ENCODE measurements around the gene SAMD8.
"Not testable (repeated sequence)": the region's sequence is repeated elsewhere in the genome, so short reads cannot be mapped to it uniquely, and the experiment has no call there.

SAMD8 gene

DNA sequence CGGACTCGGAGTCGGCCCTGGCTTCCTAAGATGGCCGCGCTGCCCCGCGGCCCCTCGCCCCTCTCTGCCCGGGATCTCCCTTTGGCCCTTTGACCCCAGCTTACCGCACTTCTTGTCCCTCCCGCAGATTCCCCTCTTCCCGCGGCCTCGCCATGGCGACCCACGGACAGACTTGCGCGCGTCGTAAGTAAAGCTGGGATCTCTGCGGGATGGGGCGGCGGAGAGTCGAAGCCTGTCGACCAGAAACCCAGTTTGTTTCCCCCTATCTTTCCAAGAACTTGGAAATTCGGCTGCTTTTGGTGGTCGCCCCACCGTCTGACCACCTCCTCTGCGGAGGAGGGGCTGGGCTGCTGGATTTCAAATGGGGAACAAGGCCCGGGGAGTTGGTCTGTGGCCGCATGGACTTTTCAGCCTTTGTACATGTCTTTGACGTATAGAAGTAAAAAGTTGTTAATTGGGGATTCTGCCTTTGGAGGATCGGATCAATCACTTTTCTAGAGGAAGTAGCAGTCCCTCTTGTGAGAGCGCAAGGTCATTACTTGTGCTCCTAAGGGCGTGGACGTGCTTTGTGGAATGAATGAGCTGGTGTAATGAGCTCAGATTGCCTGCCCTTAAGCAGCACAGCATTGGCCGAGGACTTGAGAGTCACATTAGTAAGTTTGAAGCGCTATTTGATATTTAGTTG is 99.7 kb downstream of the SAMD8 start:
- TF ChIP-seq, protein P1, sequence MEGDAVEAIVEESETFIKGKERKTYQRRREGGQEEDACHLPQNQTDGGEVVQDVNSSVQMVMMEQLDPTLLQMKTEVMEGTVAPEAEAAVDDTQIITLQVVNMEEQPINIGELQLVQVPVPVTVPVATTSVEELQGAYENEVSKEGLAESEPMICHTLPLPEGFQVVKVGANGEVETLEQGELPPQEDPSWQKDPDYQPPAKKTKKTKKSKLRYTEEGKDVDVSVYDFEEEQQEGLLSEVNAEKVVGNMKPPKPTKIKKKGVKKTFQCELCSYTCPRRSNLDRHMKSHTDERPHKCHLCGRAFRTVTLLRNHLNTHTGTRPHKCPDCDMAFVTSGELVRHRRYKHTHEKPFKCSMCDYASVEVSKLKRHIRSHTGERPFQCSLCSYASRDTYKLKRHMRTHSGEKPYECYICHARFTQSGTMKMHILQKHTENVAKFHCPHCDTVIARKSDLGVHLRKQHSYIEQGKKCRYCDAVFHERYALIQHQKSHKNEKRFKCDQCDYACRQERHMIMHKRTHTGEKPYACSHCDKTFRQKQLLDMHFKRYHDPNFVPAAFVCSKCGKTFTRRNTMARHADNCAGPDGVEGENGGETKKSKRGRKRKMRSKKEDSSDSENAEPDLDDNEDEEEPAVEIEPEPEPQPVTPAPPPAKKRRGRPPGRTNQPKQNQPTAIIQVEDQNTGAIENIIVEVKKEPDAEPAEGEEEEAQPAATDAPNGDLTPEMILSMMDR (conservative IDR thresholded peaks at IDR 0.05; ENCODE audit: low read length) = no peak
- peak; percentile 70 for DNase-seq (ENCODE audit: low read depth)
- peak overlapping the region; percentile 94 for H3K4me3 ChIP-seq (ENCODE audit: low read length)

DNA sequence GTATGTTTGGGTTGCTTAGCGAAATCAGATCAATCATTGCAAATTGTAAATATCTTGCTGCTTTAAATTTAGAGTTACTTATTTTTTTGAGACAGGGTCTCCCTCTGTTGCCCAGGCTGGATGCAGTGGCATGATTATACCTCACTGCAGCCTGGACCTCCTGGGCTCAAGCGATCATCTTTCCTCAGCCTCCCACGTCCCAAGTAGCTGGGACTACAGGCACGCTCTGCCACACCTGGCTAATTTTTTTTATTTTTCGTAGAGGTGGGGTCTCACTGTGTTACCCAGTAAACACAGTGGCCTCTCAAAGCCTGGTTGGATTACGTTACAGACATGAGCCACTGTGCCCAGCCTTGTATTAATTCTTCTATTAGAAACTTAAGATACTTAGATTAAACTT is 100.9 kb downstream of the SAMD8 start:
- DNase-seq (ENCODE audit: low read depth) = no peak
- TF ChIP-seq, protein P1 (conservative IDR thresholded peaks at IDR 0.05; ENCODE audit: low read length) = no peak
- H3K4me3 ChIP-seq (ENCODE audit: low read length) = peak overlapping the region; percentile 94

DNA sequence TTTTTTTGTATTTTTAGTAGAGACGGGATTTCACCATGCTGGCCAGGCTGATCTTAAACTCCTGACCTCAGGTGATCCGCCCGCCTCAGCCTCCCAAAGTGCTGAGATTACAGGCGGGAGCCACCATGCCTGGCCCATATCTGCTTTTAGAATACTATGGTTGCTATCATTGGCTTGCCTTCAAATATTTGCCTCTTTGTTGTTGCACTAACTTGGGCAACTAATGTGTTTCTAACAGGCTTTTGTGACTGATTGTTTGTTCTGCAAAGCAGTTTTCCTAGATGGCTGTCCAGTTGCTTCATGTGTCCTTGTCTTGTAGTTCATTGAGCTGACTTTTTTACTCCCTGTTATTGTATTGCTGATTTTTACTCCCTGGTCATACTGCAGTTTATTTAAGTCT is 108.8 kb downstream of the SAMD8 start:
- no peak overlapping the region for H3K4me3 ChIP-seq (ENCODE audit: low read length)
- TF ChIP-seq, protein P1 (conservative IDR thresholded peaks at IDR 0.05; ENCODE audit: low read length) = no peak
- no peak for DNase-seq (ENCODE audit: low read depth)

DNA sequence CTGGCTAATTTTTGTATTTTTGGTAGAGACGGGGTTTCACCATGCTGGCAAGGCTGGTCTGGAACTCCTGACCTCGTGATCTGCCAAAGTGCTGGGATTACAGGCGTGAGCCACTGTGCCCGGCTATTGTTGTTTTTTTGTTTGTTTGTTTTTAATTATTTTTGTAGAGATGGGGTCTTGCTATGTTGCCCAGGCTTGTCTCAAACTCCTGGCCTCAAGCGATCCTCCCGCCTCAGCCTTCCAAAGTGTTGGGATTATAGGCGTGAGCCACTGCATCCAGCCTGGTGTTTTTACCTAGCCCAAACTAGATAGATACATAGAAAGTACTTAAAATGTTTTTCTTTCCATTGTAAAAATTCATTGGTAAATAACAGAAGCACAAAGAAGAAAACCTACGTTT is 110.0 kb downstream of the SAMD8 start:
- DNase-seq (ENCODE audit: low read depth) = not testable (repeated sequence)

DNA sequence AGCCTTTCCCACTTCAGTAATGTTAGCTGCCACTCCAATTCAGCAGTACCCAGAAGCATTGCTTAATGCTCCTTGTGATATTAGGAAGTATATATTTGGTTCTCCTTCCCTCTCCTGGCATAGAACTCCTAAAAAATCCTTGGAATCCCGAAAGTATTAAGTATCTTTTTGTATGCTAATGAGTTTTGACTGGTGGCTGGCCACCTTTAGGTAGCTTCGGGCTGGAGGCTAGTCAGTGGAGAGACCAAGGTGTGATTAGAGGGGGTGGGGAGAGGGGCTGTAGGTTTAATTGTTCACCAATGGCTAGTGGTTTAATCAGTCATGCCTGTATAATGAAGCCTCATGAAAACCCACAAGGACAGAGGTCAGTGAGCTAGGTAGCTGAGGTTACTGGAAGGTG is 112.1 kb downstream of the SAMD8 start:
- no peak overlapping the region for H3K4me3 ChIP-seq (ENCODE audit: low read length)
- DNase-seq (ENCODE audit: low read depth) = no peak
- TF ChIP-seq, protein P1 (conservative IDR thresholded peaks at IDR 0.05; ENCODE audit: low read length) = no peak

More for the DNA sequence above, 110.0 kb downstream of the SAMD8 start:
- H3K4me3 ChIP-seq (ENCODE audit: low read length) = not testable (repeated sequence)

DNA sequence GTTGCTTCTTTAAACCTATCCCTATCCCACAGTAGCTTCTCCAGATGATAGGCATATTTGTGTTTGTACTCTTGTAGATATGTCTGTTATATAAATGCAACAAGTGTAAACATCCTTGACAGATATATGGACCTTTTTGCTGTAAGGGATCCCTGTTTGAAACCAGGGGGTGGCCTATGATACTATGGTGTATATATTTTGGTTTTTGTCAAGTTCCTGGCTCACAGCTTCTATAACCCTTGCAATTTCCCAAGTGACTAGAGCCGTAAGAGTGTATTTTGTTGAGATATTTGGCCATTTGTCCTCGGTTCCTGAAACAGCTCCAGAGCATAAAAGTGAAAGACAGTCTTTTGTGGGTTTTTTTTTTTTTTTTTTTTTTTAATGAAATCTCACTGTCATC is 114.6 kb downstream of the SAMD8 start:
- peak overlapping the region; percentile 14 for H3K4me3 ChIP-seq (ENCODE audit: low read length)
- TF ChIP-seq, protein P1 (conservative IDR thresholded peaks at IDR 0.05; ENCODE audit: low read length) = no peak

DNA sequence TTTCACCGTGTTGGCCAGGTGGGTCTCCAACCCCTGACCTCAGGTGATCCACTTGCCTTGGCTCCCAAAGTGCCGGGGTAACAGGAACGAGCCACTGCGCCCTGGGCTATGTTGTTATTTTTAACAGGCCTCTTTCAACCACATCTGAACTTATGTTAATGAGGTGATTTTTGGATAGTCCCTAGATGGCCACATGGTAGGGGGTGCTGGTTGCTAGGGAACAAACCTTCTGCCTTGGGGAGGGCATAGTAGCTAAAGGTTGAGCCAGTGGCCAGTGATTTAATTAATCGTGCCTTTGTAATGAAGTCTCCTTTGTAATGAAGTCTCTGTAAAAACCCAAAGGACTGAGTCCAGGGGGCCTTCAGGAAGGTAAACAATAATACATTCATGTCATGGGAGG is 115.2 kb downstream of the SAMD8 start:
- no peak overlapping the region for H3K4me3 ChIP-seq (ENCODE audit: low read length)
- no peak for DNase-seq (ENCODE audit: low read depth)
- TF ChIP-seq, protein P1 (conservative IDR thresholded peaks at IDR 0.05; ENCODE audit: low read length) = no peak

More for the DNA sequence above, 114.6 kb downstream of the SAMD8 start:
- DNase-seq (ENCODE audit: low read depth) = no peak

All from AG10803 (cell line).